HG03571 (cell line): ENCODE data around the gene CSPG4.
"Not testable (repeated sequence)": the region's sequence is repeated elsewhere in the genome, so short reads cannot be mapped to it uniquely, and the experiment has no call there.

Experiments used
- ATAC-seq: cut with Tn5 transposase; IDR thresholded peaks from one replicate; pipeline ENCODE4 v1.9.1; 2021; ENCODE audit not compliant: unreplicated experiment

Gene CSPG4

DNA sequence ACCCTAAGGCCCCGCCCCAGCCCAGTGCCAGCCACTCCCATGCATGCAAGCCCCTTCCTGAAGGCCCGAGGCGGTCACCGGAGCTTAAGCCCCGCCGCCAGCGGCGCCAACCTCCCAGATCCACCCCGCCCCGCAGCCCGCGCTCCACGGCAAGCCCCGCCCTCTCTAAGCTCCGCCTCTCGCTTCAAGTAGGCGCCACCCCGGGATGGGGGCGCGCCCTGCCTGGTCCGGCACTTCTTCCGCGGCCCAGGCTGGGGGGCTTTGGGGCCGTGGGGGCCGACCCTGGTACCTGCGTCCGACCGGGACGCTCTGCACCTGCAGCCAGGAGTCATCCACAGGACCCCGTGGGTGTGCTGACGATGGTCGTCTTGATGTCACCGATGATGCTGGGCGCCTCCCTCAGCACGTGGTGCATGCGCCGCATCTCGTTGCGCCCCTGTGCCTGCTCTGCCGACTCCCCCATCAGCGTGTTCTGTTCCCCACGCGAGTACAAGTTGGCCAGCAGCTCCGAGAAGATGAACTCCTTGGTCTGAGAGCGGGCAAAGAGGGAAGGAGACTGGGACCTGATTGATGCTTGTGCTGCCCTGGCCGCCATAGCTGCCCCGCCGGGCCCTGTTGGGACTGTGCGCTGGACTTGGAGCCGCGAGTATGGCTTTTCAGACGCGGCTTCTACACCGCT is 26.1 kb upstream of the CSPG4 start:
- peak; percentile 91 for ATAC-seq

DNA sequence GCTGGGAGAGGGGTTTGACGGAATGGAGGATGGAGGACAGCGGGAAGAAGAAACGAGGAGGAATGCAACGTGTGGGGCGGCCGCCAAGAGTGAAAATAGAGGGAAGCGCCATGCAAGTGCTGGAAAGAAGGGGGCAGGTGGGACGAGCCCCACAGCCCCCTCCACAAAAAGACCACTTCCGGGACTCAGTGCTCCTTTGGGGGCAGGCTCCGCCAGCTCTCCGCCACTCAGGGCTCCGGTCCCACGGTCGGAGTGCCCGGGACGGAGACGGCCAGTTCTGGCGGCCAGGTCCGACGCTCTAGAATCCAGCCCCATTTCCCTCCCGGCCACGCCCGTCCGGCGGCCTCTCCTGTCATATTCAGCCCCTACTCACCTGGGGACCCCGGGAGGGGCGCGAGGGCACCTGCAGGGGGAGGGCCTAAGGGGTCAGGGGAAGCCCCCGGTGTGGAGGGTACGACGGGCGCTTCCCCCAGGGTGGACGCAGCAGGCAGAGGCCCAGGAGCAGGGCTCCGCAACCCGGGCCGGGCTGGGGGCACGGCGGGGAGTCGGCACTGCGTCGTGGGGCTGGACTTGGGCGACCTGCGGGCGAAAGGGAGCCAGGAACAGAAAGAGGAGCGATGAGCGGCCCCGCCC is 25.5 kb upstream of the CSPG4 start:
- peak; percentile 21 for ATAC-seq

DNA sequence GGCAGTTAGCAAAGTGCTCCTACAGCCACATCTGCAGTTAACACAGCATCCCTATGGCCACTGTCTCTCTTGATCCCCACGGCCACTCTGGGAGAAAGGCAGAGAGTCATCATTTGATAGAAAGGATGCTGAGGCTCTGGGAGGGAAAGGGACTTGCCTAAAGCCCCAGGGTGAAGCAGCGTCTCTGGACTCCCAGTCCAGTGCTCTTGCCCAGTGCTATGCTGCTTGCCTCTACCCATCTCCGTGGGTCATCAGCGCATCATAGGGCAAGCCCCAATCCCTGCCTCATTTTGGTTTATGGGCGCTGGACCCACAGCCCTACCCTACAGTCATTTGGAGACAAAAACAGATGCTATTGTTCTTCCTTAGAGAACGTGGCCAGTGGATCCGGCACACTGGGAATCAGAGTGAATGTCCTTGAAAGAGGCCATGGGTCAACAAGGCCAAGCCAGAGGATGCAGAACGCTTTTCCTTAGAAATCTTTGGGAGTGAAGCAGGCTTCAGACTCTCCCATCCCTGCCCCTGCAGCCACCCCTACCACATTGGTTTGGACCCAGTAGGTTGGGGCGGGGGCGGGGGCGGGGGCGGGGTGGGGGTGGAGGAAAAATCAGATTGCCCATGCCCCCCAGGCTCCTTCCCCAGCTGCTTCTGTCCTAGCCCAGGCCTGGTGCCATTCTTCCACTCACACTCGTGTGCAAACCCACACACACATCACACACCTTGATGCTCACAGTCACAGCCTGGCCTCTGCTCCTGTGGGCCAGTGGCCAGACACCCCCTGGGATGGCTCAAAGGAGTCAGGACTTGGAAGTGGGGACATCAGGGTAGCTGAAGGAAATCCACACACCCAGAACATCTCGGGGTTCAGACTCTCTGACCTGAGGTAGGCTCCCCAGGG is 24.7 kb upstream of the CSPG4 start:
- not testable (repeated sequence) for ATAC-seq

DNA sequence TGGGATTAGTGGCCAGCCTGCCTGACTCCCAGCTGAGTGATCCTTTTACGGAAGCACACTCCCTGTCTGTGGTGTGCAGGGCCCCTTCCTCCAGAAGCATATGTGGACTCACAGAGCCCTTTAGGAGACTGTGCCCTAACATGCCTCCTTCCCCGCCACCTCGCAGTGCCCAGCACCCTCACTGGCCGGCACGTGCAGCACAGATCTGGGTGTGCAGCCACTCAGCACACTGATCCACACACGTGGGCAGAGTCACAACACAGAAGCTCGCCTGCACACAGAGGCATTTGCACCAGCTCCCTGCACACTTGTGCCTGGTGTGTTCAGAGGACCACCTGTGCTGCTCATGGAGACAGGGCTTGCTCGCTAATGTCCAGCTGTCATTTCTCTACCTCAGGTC is 23.6 kb upstream of the CSPG4 start:
- no peak for ATAC-seq

DNA sequence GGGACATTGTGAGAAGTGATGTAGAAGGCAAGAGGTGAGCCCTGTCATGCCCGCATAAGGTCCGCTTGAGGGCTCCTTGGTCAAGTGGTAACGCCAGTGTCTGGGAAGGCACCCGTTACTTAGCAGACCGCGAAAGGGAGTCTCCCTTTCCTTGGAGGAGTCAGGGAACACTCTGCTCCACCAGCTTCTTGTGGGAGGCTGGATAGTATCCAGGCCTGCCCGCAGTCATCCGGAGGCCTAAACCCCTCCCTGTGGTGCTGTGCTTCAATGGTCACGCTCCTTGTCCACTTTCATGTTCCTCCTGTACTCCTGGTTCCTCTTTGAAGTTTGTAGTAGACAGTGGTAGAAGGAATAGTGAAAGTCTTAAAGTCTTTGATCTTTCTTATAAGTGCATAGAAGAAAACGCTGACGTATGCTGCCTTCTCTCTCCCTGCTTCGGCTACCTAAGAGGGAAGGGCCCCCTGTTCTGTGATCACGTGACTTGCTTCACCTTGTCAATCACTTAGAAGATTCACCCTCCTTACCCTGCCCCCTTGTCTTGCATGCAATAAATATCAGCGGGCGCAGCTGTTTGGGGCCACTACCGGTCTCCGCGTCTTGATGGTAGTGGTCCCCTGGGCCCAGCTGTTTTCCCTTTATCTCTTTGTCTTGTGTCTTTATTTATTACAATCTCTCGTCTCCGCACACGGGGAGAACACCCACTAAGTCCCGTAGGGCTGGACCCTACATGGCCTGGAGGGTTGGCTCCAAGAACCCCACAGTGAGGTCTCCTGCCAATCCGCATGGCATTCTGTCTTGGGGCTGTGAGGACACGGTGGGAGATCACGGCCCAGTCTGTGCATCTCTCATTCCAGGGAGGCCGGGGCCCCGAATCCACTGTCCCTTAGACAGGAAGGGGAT is 22.5 kb upstream of the CSPG4 start:
- ATAC-seq: not testable (repeated sequence)

DNA sequence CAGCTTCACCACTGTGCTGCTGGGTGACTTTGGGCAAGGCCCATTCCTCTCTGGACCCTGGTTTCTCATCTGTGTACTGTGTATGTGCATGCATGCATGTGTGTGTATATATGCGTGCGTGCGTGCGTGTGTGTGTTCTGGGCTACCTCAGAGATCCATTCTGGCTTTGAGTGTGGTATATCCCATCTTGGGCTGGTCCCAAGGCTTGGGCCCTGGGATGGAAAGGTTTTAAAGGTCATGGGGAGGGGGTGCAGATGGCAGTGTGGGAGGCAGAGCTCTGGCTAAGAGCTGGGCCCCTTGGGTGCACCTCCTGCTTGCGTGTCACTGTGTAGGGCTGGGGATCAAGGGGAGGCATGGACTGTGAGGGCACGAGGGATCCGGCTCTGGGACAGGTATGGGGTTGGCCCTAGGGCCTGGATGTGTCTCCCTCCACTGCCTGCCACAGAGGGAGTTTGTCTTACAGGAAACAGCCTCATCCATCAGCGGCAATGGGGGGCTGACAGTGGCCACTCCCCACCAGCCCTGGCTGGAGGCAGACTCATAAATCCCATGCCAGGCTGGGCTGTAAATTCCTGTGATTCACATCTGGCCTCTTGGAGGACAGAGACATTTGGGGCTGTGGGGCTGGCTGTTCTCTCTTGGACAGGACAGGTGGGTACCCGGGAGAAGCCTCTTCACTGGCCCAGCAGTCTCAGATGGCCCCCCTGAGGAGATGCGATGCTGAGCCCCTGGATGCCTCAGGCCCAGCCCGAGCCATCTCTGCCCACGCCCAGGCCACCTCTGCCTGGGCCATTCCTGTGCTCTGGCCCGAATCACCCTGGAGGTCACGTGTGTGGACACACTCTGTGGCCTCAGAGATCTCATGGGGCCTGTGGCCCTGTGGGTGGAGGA is 21.4 kb upstream of the CSPG4 start:
- no peak for ATAC-seq

DNA sequence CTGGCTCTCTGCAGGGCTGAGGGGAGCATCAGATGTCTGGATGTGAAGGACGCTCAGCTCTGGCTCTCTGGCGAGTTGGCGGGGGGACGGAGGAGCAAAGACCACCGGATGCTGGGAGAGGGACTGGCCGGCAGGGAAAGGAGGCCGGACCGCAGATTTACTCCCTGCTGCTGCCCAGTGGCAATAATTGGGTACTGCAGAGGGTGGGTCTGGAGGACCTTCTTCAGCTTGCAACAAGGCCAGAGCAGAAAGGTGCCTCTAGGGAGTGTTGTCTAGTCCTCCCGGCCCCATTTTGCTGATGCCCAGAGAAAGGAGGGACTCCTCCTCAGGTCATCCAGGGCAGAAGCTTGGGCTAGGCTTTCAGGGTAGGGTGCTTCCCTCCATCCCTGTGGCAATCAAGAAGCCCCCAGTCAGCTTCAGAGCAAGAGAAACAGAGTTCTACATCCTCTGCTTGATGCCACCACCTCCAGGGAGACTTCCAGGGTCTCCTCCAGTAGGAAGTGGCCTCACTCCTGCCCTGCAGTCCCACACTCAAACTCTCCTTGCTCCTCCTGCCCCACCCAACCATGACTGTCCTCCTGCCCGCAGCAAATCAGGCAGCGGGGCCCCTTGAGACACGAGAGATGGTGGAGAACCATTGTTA is 20.3 kb upstream of the CSPG4 start:
- no peak for ATAC-seq

DNA sequence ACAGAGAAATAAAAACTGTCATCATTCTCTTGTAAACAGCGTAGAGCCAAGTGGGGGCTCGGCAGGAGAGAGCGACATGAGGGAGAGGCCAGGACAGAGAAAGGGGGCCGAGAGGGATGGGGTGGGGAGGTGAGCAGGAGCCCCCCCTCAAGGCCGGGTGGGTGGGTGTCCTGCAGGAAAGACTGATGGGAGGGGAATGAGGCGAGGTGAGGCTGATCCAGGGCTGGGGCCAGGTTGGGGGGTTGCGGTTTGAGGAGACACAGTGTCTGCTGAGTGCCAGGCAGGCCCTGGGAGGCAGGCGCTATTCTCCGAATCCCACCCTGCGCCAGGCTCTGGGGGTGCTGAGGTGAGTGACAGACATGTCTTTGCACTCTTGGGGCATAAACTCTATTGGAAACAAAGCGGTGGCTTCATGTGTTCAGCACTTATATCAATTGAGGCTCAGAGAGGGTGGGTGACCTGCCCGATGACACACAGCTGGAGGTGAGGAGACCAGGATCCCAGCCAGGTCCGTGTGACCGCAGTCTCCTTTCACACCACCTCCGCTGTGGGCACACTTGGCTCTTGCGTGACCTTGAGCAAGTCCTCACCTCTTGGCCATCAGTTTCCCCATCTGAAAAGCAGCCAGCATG is 19.6 kb upstream of the CSPG4 start:
- no peak for ATAC-seq

DNA sequence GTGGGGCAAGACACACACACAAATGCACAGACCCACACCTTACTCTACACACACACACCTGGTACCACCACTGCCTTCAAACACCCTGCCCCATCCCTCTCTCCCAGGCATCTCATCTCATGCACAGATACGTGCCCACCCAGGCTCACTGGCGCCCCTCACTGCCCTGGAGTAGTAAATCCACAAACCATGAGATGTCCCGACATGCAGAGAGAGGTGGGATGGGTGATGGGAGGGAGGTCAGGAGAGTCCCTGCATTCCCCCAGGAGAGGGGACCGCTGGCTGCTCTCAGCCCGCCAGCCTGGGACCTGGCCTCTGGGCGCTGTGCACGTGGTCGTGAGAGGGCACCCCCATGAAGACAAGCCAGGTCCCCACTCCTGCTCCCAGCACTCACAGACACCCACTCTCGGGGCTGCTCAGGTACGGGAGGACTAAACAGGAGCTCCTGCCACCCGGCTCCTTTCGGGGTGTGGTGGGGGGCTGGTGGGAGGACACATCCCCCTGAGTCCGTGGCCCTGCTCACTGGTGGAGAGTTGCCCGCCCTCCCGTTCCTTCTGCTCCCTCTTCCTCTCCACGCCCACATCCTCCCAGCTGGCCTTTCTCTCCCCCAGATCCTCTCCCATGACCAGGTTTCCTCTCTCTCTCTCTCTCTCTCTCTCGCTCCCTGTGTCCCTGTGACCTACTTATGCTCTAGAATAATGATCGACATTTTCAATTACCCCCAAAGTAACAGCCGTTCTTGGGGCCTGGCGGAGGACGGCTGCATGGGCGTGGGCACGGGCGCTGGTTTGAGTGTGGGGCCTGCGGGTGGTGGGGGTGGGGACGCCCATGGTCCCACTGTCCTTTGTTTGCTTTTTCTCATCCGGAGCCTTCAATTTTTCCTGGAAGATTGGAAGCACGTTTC is 18.9 kb upstream of the CSPG4 start:
- no peak for ATAC-seq

DNA sequence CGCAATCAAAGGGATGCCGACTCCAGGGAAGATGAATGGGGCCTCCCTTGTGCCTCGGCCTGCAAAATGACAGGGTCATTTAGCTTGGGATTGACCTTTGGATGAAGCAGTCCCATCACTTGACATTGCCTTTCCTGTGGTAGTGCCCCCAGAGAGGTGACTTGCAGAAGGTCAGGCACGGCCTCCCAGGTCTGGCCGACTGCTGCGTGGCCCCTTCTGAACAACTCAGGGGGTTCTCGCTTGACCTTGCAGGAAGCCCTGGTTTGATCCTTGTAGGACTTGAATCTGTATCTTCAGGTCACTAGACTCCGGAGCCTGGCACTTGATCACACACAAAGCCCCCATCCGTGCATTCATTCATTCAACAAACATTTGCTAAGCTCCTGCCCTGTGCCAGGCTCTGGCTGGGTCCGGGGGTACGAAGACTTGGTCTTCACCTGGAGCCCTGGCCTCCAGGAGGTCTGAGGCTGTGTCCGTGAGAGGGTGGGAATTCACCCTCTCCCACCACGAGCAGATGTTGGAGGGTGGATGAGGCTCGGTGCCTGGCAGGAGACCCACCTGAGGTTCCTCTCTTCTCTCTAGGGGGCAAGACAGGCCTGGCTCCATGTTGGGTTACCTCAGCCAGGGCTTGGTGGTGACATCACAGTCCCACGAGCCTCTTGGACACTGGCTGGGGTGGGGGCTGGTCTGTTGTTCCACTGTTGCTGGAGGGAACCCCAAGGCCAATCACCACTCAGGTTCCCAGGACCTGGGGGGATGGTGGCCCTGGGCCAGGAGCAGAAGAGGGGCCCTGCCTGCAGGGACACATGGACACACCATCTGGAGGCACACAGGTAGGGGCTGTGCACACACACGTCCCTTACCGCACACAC is 18.0 kb upstream of the CSPG4 start:
- ATAC-seq: not testable (repeated sequence)

DNA sequence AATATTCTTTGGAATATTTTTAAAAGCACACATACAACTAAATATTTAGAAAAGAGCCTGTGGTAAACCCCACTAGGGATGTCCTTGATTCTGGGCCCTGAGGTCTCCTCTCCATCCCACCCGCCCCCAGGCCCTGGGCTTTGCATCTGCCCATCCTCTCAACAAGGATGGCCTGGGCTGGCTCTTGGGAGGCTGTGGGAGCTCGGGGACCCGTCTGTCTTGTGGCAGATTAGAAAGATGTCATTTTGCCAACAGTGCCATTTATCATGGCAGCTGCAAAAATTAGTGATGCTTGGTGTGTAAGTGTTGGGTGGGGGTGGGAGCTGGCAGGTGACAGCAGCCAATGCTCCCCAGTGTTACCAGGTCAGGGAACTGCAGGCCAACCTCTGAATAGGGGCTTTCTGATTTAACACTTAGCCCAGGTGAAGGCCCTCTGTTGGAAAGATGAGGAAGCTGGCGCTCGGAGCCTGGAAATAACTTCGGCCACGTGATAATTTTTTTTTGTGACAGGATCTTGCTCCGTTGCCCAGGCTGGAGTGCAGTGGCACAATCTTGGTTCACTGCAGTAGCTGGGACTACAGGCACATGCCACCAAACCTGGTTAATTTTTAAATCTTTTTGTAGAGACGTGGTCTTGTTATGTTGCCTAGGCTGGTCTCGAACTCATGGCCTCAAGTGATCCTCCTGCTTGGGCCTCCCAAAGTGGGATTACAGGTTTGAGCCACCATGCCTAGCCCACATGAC is 16.9 kb upstream of the CSPG4 start:
- no peak for ATAC-seq

DNA sequence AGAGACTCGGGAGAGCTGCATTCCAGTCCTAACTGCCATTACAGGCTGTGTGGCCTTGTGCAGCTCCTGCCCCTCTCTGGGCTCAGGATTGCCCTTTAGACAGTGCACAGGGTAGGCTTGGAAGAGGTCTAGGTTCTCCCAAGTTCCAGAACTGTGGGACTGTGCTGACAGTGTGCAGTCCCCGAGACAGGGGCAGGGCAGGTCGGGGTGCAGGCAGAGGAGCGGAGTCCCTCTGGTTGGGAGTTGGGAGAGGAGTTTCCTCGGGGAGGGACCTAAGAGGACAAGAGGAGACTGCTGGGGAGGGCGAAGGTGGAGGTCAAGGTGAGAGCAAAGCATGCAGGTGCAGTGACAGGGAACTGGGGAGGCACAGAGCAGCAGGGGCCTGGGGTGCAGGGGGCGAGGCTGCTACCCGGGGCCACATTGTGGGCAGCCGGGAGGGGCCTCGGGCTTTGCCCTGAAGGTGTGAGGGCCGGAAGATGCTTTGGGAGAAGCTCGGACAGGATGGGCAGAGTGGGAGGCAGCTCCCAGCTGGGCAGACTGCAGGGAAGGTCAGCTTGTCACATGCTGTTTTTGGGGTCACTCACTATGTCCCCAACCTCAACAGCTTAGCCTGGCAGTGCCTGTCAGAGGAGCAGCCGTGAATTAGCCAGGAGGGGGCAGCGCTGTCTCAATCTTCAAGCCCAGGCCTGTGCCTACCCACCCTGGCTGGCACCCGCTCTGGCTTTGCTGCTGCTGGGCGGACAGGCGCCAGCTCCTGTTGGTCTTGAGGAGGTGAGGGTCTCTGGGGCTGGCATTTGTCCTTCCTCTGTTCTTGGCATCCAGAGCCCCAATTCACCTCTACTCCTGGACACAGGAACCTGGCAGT is 15.4 kb upstream of the CSPG4 start:
- ATAC-seq: no peak

DNA sequence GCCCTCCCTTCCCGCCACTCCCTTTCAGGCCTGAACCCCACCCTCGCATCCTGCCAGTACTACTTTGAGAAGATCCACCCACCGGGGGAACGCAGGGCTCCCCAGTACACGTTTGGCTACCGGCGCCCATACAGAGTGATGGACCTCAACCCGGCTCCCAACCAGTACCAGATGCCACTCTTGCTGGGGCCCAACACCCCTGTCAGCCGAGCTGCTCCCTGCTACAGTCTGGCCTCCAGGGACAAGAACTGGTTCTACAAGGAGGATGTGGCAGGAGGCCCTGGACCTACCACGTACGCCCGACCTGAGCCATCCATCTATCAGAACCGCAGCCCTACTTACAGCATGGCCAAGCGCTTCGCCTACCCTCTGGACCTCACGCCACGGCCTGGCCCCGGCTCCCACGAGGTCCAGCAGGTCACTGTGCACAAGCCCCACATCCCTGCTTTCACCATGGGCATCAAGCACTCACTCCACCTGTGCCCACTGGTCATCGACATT is 14.4 kb upstream of the CSPG4 start:
- no peak for ATAC-seq

DNA sequence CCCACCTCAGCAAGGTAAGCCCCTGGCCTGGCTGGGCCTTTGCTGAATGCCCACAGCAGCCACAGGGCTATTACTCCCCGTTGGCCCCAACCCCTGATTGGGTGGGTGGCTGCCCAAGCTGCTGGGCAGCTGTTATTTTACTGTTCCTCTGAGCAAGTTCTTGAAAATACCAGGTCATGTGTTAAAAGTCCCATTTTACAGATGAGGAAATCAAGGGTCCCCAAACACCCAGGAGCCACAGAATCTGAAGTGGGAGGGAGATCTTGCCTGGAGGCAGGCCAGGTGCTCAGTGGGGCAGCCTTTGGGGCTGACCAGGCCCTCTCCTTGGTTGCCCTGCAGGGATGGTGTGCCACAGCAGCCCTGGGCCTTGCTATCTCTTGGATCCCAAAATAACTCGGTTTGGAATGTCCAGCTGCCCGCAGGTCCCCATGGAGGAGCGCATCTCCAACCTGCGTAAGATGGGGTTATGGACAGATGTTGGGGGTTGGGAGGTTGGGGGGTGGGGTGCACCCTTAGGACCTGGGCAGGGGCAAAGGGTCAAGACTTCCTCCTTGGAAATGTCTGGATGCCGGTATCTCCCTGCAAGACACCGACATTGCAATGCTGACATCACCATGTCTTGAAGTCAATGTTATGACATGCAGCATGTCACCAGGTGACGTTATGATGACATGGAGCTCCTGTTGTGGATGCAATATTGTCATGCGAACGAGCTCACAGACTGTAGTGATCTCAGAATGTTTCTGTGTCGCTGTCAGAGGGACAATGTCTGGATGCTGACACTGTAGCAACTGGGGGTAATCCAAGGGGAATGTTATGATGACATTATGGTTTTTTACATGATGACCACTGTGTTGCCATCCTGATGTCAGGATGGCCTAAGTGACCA is 13.3 kb upstream of the CSPG4 start:
- ATAC-seq: no peak
